GM18870 (cell line): ENCODE data around the gene NPLOC4.
"Not testable (repeated sequence)": the region's sequence is repeated elsewhere in the genome, so short reads cannot be mapped to it uniquely, and the experiment has no call there.

Experiments
- ATAC-seq: cut with Tn5 transposase; IDR thresholded peaks from one replicate; pipeline ENCODE4 v1.9.1; 2021; ENCODE audit warnings: moderate library complexity; ENCODE audit not compliant: unreplicated experiment

The NPLOC4 gene

GRCh38 chr17:81635973-81636504 is 873 bp downstream of the NPLOC4 start:
- no peak for ATAC-seq

- no peak for ATAC-seq
These were observed 1.5 kb downstream of the NPLOC4 start for GRCh38 chr17:81635431-81635830.

- no peak for ATAC-seq
These were observed 5.4 kb downstream of the NPLOC4 start for GRCh38 chr17:81631482-81631881.

- no peak for ATAC-seq
These were observed 6.6 kb downstream of the NPLOC4 start for GRCh38 chr17:81630274-81630673.

GRCh38 chr17:81621494-81622130 is 15.3 kb downstream of the NPLOC4 start:
- ATAC-seq: no peak

- not testable (repeated sequence) for ATAC-seq
These were observed 18.6 kb downstream of the NPLOC4 start for GRCh38 chr17:81618307-81618706.

GRCh38 chr17:81616877-81617276 is 20.0 kb downstream of the NPLOC4 start:
- no peak for ATAC-seq

GRCh38 chr17:81615401-81615930 is 21.4 kb downstream of the NPLOC4 start:
- ATAC-seq: no peak

GRCh38 chr17:81612172-81612970 is 24.5 kb downstream of the NPLOC4 start:
- ATAC-seq: no peak

GRCh38 chr17:81609541-81610311 is 27.2 kb downstream of the NPLOC4 start:
- no peak for ATAC-seq

- no peak for ATAC-seq
These were observed 28.3 kb downstream of the NPLOC4 start for GRCh38 chr17:81608605-81609004.

GRCh38 chr17:81608082-81608481 is 28.8 kb downstream of the NPLOC4 start:
- no peak for ATAC-seq

GRCh38 chr17:81607431-81607830 is 29.5 kb downstream of the NPLOC4 start:
- no peak for ATAC-seq

- ATAC-seq: no peak
These were observed 32.9 kb downstream of the NPLOC4 start for GRCh38 chr17:81603846-81604610.

- no peak for ATAC-seq
These were observed 35.3 kb downstream of the NPLOC4 start for GRCh38 chr17:81601525-81602120.

GRCh38 chr17:81599719-81600486 is 37.0 kb downstream of the NPLOC4 start:
- no peak for ATAC-seq

GRCh38 chr17:81593105-81593871 is 43.6 kb downstream of the NPLOC4 start:
- no peak for ATAC-seq

GRCh38 chr17:81591971-81592370 is 44.9 kb downstream of the NPLOC4 start:
- no peak for ATAC-seq

- ATAC-seq: no peak
These were observed 46.8 kb downstream of the NPLOC4 start for GRCh38 chr17:81590121-81590520.
